ENCODE results near the gene KIFBP. TPM values are rescaled to one million over a fixed set of nuclear protein-coding genes. Genes with fewer than 3 reads are reported as not detected.

KIFBP gene
- total and polyA plus RNA-seq, 8 donors = 21.1 to 30.8 (median 27.6) TPM

GRCh38 chr10:69014171-69014570 lies 25.6 kb downstream of the KIFBP start:
- DNase-seq = no peak
- intact Hi-C loops (cut with DNase I) = no loop called here
- Histone ChIP-seq H3K27me3 (no peaks in the 10 kb centered on the region), H3K4me3 (no peak overlapping the region), H3K36me3 (peaks cover 0 to 71% of the 10 kb centered on the region in 2 donors), H3K9me3 (no peaks in the 10 kb centered on the region), H3K27ac (peak overlapping the region in 1 of 2 donors; percentile 67), H3K4me1 (peaks cover 0 to 10% of the 10 kb centered on the region in 2 donors)
- ATAC-seq = no peak
- no peak for TF ChIP-seq CTCF (IDR thresholded peaks at IDR 0.05)

GRCh38 chr10:69018613-69019012 lies 30.0 kb downstream of the KIFBP start:
- peaks cover 0 to 9% of the 10 kb centered on the region in 2 donors for H3K4me1 ChIP-seq
- peaks cover 0 to 44% of the 10 kb centered on the region in 2 donors for H3K36me3 ChIP-seq
- no peak for ATAC-seq
- H3K27ac ChIP-seq = no peak overlapping the region
- no peak overlapping the region for H3K4me3 ChIP-seq
- no peaks in the 10 kb centered on the region for H3K27me3 ChIP-seq
- H3K9me3 ChIP-seq = no peaks in the 10 kb centered on the region
- DNase-seq = no peak
- no peak for TF ChIP-seq CTCF (IDR thresholded peaks at IDR 0.05)
- intact Hi-C loops (cut with DNase I) = no loop called here

- no peak for TF ChIP-seq CTCF (IDR thresholded peaks at IDR 0.05)
- Histone ChIP-seq H3K4me1 (no peaks in the 10 kb centered on the region), H3K27ac (no peak overlapping the region), H3K27me3 (no peaks in the 10 kb centered on the region), H3K9me3 (no peaks in the 10 kb centered on the region), H3K4me3 (no peak overlapping the region), H3K36me3 (peaks cover 0 to 12% of the 10 kb centered on the region in 2 donors)
- intact Hi-C loops (cut with DNase I) = no loop called here
- ATAC-seq (no peak), DNase-seq (no peak)
These were observed 34.0 kb downstream of the KIFBP start for GRCh38 chr10:69022611-69023010.

- Histone ChIP-seq H3K36me3 (no peaks in the 10 kb centered on the region), H3K4me1 (no peaks in the 10 kb centered on the region), H3K27me3 (no peaks in the 10 kb centered on the region), H3K27ac (no peak overlapping the region), H3K9me3 (no peaks in the 10 kb centered on the region), H3K4me3 (no peak overlapping the region)
- DNase-seq (no peak), ATAC-seq (no peak)
- intact Hi-C loops (cut with DNase I) = no loop called here
- no peak for TF ChIP-seq CTCF (IDR thresholded peaks at IDR 0.05)
These were observed 36.8 kb downstream of the KIFBP start for GRCh38 chr10:69025370-69025896.

- intact Hi-C loops (cut with DNase I) = no loop called here
These were observed 44.7 kb downstream of the KIFBP start for GRCh38 chr10:69033256-69033655.

More at GRCh38 chr10:69033256-69033655, 44.7 kb downstream of the KIFBP start:
- no peak overlapping the region for H3K4me3 ChIP-seq
- H3K9me3 ChIP-seq = no peaks in the 10 kb centered on the region
- no peak overlapping the region for H3K27ac ChIP-seq
- TF ChIP-seq CTCF (IDR thresholded peaks at IDR 0.05) = no peak
- H3K27me3 ChIP-seq = no peaks in the 10 kb centered on the region
- ATAC-seq (no peak), DNase-seq (no peak)
- H3K4me1 ChIP-seq = peaks cover 0 to 6% of the 10 kb centered on the region in 2 donors
- H3K36me3 ChIP-seq = no peaks in the 10 kb centered on the region

All from left lung (tissue), 10 donors.